ENCODE measurements around the gene DPP4. TPM values are rescaled to one million over a fixed set of nuclear protein-coding genes. Genes with fewer than 3 reads are reported as not detected.

Gene DPP4
- total RNA-seq, 6 experiments from 2014 or later, result 17.8 to 39.8 (median 26.3) TPM

DNA sequence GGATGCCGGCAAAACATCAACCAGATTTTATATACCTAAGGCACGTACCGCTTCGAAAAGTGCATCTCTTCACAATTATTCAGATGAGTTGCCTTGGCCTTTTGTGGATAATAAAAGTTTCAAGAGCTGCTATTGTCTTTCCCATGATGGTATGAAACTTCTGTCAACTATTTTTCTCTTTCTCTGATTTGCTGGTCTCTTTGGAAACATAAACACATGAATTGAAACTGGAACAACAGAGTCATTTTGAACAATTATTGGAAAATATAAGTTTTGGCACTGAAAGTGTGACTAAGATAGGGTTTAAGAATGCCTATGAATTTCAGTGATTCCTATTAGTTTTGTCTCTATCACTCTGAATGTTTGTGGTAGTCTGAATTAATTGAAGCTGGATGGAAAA, 109.9 kb downstream of the DPP4 start:
- DNase-seq (no peak), ATAC-seq (no peak)
- intact Hi-C loops (cut with DNase I), result no loop called here
- no peaks in the 10 kb centered on the region for H3K27me3 ChIP-seq
- no peak overlapping the region for H3K27ac ChIP-seq
- no peak for TF ChIP-seq POLR2A (IDR thresholded peaks at IDR 0.05)
- TF ChIP-seq, protein P1, sequence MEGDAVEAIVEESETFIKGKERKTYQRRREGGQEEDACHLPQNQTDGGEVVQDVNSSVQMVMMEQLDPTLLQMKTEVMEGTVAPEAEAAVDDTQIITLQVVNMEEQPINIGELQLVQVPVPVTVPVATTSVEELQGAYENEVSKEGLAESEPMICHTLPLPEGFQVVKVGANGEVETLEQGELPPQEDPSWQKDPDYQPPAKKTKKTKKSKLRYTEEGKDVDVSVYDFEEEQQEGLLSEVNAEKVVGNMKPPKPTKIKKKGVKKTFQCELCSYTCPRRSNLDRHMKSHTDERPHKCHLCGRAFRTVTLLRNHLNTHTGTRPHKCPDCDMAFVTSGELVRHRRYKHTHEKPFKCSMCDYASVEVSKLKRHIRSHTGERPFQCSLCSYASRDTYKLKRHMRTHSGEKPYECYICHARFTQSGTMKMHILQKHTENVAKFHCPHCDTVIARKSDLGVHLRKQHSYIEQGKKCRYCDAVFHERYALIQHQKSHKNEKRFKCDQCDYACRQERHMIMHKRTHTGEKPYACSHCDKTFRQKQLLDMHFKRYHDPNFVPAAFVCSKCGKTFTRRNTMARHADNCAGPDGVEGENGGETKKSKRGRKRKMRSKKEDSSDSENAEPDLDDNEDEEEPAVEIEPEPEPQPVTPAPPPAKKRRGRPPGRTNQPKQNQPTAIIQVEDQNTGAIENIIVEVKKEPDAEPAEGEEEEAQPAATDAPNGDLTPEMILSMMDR (IDR thresholded peaks at IDR 0.05), result no peak
- H3K4me3 ChIP-seq, result no peak overlapping the region
- no peaks in the 10 kb centered on the region for H3K4me1 ChIP-seq
- no peaks in the 10 kb centered on the region for H3K36me3 ChIP-seq
- WGBS (ENCODE audit: insufficient coverage, low coverage, low lambda C conversion rate, missing lambda C conversion rate), result 95% methylated on average over 4 of the region's 4 CpGs
- no peaks in the 10 kb centered on the region for H3K9me3 ChIP-seq

DNA sequence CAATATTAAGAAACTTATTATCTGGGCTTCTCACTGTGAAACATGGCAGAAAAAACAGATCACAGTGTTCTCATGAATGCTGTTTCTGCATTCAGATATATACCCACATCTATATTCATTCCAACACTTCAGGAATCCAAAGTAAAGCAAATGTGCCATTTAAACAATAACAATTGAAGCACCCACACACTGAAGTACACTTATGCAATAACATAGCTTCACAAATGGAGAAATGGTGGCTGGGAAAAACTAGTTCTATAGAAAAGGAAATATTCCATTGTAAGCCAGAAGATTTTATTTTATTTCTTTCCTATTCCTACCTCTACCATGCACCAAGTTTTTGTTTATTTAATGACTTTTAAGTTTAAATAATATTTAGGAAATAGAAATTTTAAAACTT, 111.9 kb downstream of the DPP4 start:
- no peaks in the 10 kb centered on the region for H3K4me1 ChIP-seq
- TF ChIP-seq, protein P1 (IDR thresholded peaks at IDR 0.05), result no peak
- TF ChIP-seq POLR2A (IDR thresholded peaks at IDR 0.05), result no peak
- H3K36me3 ChIP-seq, result no peaks in the 10 kb centered on the region
- DNase-seq (no peak), ATAC-seq (no peak)
- no peaks in the 10 kb centered on the region for H3K27me3 ChIP-seq
- intact Hi-C loops (cut with DNase I), result no loop called here
- H3K9me3 ChIP-seq, result no peaks in the 10 kb centered on the region
- no peak overlapping the region for H3K4me3 ChIP-seq
- H3K27ac ChIP-seq, result no peak overlapping the region

DNA sequence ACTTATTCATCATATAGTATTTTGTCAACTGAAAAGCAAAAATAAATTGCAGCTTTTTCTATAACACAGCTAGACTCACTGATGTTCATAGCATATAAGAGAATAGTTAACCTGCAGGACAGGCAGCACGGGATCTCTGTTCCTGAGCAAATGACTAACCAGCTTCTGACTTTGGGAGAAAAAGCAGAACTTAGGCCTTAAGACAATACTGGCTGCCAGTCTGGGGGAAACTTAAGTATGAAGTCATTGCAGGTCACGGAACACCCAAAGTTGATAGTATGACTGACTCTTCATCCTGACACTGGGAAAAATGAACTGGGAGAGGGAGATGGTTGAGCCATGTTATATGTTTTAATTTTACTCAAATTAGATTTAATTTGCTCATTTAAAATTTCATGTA, 113.0 kb downstream of the DPP4 start:
- intact Hi-C loops (cut with DNase I), result no loop called here
- no peaks in the 10 kb centered on the region for H3K9me3 ChIP-seq
- no peak for TF ChIP-seq POLR2A (IDR thresholded peaks at IDR 0.05)
- TF ChIP-seq, protein P1 (IDR thresholded peaks at IDR 0.05), result no peak
- H3K27ac ChIP-seq, result no peak overlapping the region
- H3K4me1 ChIP-seq, result no peaks in the 10 kb centered on the region
- H3K27me3 ChIP-seq, result no peaks in the 10 kb centered on the region
- H3K36me3 ChIP-seq, result no peaks in the 10 kb centered on the region
- no peak overlapping the region for H3K4me3 ChIP-seq
- WGBS (ENCODE audit: insufficient coverage, low coverage, low lambda C conversion rate, missing lambda C conversion rate), result 69% methylated on average over 2 of the region's 2 CpGs
- no peak for DNase-seq
- peak in 2 of 4 donors; percentile 45 to 50 for ATAC-seq

DNA sequence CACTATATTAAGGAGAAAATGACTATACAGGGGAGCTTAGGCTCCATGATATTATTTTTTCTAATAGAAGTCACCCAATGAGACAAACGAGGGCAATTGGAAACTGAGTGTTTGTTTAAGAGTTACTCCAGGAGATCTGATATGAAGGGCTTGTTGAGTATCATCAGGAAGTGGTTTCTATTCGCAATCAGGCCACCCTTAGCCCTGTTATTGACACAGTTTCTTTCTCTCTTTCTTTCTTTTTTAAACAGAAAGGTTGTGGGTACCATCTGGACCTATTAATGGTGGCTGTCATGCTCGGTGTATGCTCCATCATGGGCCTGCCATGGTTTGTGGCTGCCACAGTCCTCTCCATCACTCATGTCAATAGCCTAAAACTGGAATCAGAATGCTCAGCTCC, 117.3 kb downstream of the DPP4 start:
- H3K36me3 ChIP-seq, result no peaks in the 10 kb centered on the region
- H3K9me3 ChIP-seq, result no peaks in the 10 kb centered on the region
- ATAC-seq (no peak), DNase-seq (no peak)
- WGBS (ENCODE audit: insufficient coverage, low coverage, low lambda C conversion rate, missing lambda C conversion rate), result 32% methylated on average over 3 of the region's 3 CpGs
- no peak for TF ChIP-seq POLR2A (IDR thresholded peaks at IDR 0.05)
- TF ChIP-seq, protein P1 (IDR thresholded peaks at IDR 0.05), result no peak
- intact Hi-C loops (cut with DNase I), result no loop called here
- no peak overlapping the region for H3K4me3 ChIP-seq
- no peaks in the 10 kb centered on the region for H3K27me3 ChIP-seq
- no peaks in the 10 kb centered on the region for H3K4me1 ChIP-seq
- H3K27ac ChIP-seq, result no peak overlapping the region

DNA sequence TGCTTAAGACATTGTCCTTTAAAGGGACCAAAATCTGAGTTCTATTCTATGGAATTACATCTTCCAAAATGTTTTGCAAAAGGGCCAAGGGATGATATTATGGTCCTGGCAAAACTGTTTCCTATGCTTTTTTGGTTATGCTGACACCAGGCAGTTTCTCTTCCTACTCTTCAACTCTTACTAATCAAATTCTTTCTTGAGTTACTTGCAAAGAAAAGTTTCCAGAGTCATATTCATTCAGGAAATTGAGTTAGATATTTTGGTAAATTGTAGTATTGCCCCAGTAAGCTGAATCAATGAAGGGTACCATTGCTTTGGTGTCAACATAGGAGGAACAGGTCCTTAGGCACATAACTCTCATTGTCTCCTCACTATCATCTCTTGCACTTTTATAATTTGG, 118.8 kb downstream of the DPP4 start:
- Histone ChIP-seq H3K27ac (no peak overlapping the region), H3K9me3 (no peaks in the 10 kb centered on the region), H3K4me1 (no peaks in the 10 kb centered on the region), H3K27me3 (no peaks in the 10 kb centered on the region), H3K4me3 (no peak overlapping the region), H3K36me3 (no peaks in the 10 kb centered on the region)
- TF ChIP-seq, protein P1 (IDR thresholded peaks at IDR 0.05), result no peak
- TF ChIP-seq POLR2A (IDR thresholded peaks at IDR 0.05), result no peak
- ATAC-seq (no peak), DNase-seq (no peak)
- intact Hi-C loops (cut with DNase I), result no loop called here
